ENCODE measurements around the gene FZR1.

GRCh38 chr19:3468211-3468610 lies 37.9 kb upstream of the FZR1 start:
- TF ChIP-seq CTCF (IDR thresholded peaks at IDR 0.05) (no peak), POLR2A (IDR thresholded peaks at IDR 0.05) (no peak)

All from testis (tissue), 2 donors.